ENCODE data around the gene DOK6.
"Not testable (repeated sequence)": the region's sequence is repeated elsewhere in the genome, so short reads cannot be mapped to it uniquely, and the experiment has no call there.

Gene DOK6

GRCh38 chr18:69814861-69815385 is 414.2 kb downstream of the DOK6 start:
- no peak for DNase-seq (ENCODE audit: low read depth)

GRCh38 chr18:69817335-69817940 is 416.8 kb downstream of the DOK6 start:
- DNase-seq (ENCODE audit: low read depth): no peak

- no peak for DNase-seq (ENCODE audit: low read depth)
Observed at GRCh38 chr18:69819460-69819859, 418.8 kb downstream of the DOK6 start.

- DNase-seq (ENCODE audit: low read depth): no peak
Observed at GRCh38 chr18:69820538-69820937, 419.9 kb downstream of the DOK6 start.

GRCh38 chr18:69830189-69830588 is 429.5 kb downstream of the DOK6 start:
- no peak for DNase-seq (ENCODE audit: low read depth)

GRCh38 chr18:69834980-69835379 is 434.3 kb downstream of the DOK6 start:
- not testable (repeated sequence) for DNase-seq (ENCODE audit: low read depth)

GRCh38 chr18:69838003-69838402 is 437.3 kb downstream of the DOK6 start:
- no peak for DNase-seq (ENCODE audit: low read depth)

- no peak for DNase-seq (ENCODE audit: low read depth)
Observed at GRCh38 chr18:69838620-69839411, 438.1 kb downstream of the DOK6 start.

GRCh38 chr18:69839497-69839896 is 438.8 kb downstream of the DOK6 start:
- no peak for DNase-seq (ENCODE audit: low read depth)

- DNase-seq (ENCODE audit: low read depth): no peak
Observed at GRCh38 chr18:69840001-69840400, 439.3 kb downstream of the DOK6 start.

- no peak for DNase-seq (ENCODE audit: low read depth)
Observed at GRCh38 chr18:69840445-69840844, 439.8 kb downstream of the DOK6 start.

GRCh38 chr18:69841117-69841516 is 440.4 kb downstream of the DOK6 start:
- DNase-seq (ENCODE audit: low read depth): no peak

GRCh38 chr18:69843015-69843414 is 442.3 kb downstream of the DOK6 start:
- no peak for DNase-seq (ENCODE audit: low read depth)

- DNase-seq (ENCODE audit: low read depth): no peak
Observed at GRCh38 chr18:69844656-69845055, 444.0 kb downstream of the DOK6 start.

- no peak for DNase-seq (ENCODE audit: low read depth)
Observed at GRCh38 chr18:69845593-69846506, 445.2 kb downstream of the DOK6 start.

- no peak for DNase-seq (ENCODE audit: low read depth)
Observed at GRCh38 chr18:69853051-69853450, 452.4 kb downstream of the DOK6 start.

- no peak for DNase-seq (ENCODE audit: low read depth)
Observed at GRCh38 chr18:69854455-69854854, 453.8 kb downstream of the DOK6 start.

- no peak for DNase-seq (ENCODE audit: low read depth)
Observed at GRCh38 chr18:69858897-69859296, 458.2 kb downstream of the DOK6 start.

GRCh38 chr18:69864802-69865201 is 464.1 kb downstream of the DOK6 start:
- DNase-seq (ENCODE audit: low read depth): not testable (repeated sequence)

- no peak for DNase-seq (ENCODE audit: low read depth)
Observed at GRCh38 chr18:69865776-69866175, 465.1 kb downstream of the DOK6 start.

GRCh38 chr18:69866212-69866611 is 465.5 kb downstream of the DOK6 start:
- DNase-seq (ENCODE audit: low read depth): no peak

GRCh38 chr18:69870736-69871135 is 470.0 kb downstream of the DOK6 start:
- DNase-seq (ENCODE audit: low read depth): no peak
